Upper lobe of right lung (tissue), 1 donor: ENCODE data around the gene WDR1. TPM values are rescaled to one million over a fixed set of nuclear protein-coding genes. Genes with fewer than 3 reads are reported as not detected.

Experiments used
- ATAC-seq: fragments of 200-7000 bp; cut with Tn5 transposase; one replicate; pipeline ENCODE4 v1.9.1; 2020; ENCODE audit warnings: mild to moderate bottlenecking, moderate library complexity
- DNase-seq: peaks from one replicate; pipeline ENCODE4 v3.0.0-alpha.2; 2020
- H3K27ac ChIP-seq: fragments of 200-600 bp; one replicate; pipeline ENCODE4 v1.8.0; 2022
- H3K27me3 ChIP-seq: fragments of 200-600 bp; one replicate; pipeline ENCODE4 v1.8.0; 2022; ENCODE audit warnings: mild to moderate bottlenecking
- H3K36me3 ChIP-seq: fragments of 200-600 bp; one replicate; pipeline ENCODE4 v1.8.0; 2022
- H3K4me1 ChIP-seq: fragments of 200-600 bp; one replicate; pipeline ENCODE4 v1.8.0; 2022
- H3K4me3 ChIP-seq: fragments of 200-600 bp; one replicate; pipeline ENCODE4 v1.8.0; 2022; ENCODE audit warnings: mild to moderate bottlenecking
- H3K9me3 ChIP-seq: fragments of 200-600 bp; one replicate; pipeline ENCODE4 v1.8.0; 2022
- intact Hi-C: fragments of 100-400 bp; cut with DNase I; formaldehyde crosslinking; loops from one replicate; pipeline ENCODE4 v1.11.0; 2022
- total RNA-seq: library from RNA; stranded (reverse); fragmentation: NEBNext Ultra II Directional; extraction: Animal tissue kit (Norgen Biotek cat#: 25700); gene quantifications from one replicate; pipeline ENCODE4 v1.2.1, GENCODE V29; 2021
- TF ChIP-seq, protein P1 (sequence below): fragments of 200-600 bp; IDR thresholded peaks from one replicate; pipeline ENCODE4 v1.8.0; 2022; ENCODE audit warnings: antibody characterized with exemption
- donor health status: DM: no; HTN: yes; CAD: no; lungs with severe emphysema.

The WDR1 gene
- total RNA-seq, 1 donor from 2014 or later: 234 TPM

DNA sequence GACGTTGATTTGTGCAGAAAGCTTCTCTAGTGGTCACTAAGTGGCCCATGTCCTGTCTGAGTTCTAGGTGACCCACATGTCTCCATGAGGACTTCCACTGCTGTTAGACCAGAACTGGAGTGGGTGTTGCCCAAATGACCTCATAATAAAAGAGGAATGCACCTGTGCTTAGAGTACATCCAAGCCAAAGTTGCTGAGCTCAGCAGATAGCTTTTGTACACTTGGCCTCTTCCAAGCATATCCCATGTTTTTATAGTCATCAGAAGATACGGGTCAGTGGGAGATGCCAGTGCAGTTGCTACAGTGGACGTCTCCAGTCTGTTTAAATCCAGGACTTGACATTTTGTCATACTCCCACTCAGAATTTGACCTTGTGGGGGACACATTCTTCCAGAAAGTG, 37.6 kb upstream of the WDR1 start:
- intact Hi-C loops: no loop called here

DNA sequence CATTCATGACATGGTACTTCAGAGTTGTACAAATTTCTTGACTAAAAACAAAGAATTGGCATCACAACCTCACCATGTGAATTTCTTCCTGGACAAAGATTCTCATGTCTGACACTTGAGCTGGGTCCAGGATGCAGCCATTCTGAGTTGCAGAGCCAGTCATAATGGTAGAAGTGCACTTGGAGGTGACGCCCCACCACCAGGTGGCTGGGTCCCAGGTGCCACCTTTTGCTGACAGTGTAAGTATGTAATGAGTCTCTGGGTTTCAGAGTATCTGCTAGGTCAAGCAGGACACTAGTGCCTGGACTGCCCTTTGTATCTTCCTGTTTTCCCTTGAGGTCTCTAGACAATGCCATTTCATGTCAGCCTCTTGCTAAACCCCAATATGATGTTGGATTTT, 36.6 kb upstream of the WDR1 start:
- H3K4me3 ChIP-seq: no peak overlapping the region
- DNase-seq: no peak
- H3K4me1 ChIP-seq: no peaks in the 10 kb centered on the region
- no peak overlapping the region for H3K27ac ChIP-seq
- TF ChIP-seq, protein P1, sequence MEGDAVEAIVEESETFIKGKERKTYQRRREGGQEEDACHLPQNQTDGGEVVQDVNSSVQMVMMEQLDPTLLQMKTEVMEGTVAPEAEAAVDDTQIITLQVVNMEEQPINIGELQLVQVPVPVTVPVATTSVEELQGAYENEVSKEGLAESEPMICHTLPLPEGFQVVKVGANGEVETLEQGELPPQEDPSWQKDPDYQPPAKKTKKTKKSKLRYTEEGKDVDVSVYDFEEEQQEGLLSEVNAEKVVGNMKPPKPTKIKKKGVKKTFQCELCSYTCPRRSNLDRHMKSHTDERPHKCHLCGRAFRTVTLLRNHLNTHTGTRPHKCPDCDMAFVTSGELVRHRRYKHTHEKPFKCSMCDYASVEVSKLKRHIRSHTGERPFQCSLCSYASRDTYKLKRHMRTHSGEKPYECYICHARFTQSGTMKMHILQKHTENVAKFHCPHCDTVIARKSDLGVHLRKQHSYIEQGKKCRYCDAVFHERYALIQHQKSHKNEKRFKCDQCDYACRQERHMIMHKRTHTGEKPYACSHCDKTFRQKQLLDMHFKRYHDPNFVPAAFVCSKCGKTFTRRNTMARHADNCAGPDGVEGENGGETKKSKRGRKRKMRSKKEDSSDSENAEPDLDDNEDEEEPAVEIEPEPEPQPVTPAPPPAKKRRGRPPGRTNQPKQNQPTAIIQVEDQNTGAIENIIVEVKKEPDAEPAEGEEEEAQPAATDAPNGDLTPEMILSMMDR: no peak
- no peaks in the 10 kb centered on the region for H3K27me3 ChIP-seq
- no peaks in the 10 kb centered on the region for H3K36me3 ChIP-seq
- no peaks in the 10 kb centered on the region for H3K9me3 ChIP-seq
- intact Hi-C loops: no loop called here
- ATAC-seq: no peak

More for the DNA sequence above, 37.6 kb upstream of the WDR1 start:
- H3K27me3 ChIP-seq: no peaks in the 10 kb centered on the region
- no peaks in the 10 kb centered on the region for H3K4me1 ChIP-seq
- H3K36me3 ChIP-seq: no peaks in the 10 kb centered on the region
- no peak overlapping the region for H3K27ac ChIP-seq
- ATAC-seq (no peak), DNase-seq (no peak)
- TF ChIP-seq, protein P1: no peak
- H3K9me3 ChIP-seq: no peaks in the 10 kb centered on the region
- H3K4me3 ChIP-seq: no peak overlapping the region

DNA sequence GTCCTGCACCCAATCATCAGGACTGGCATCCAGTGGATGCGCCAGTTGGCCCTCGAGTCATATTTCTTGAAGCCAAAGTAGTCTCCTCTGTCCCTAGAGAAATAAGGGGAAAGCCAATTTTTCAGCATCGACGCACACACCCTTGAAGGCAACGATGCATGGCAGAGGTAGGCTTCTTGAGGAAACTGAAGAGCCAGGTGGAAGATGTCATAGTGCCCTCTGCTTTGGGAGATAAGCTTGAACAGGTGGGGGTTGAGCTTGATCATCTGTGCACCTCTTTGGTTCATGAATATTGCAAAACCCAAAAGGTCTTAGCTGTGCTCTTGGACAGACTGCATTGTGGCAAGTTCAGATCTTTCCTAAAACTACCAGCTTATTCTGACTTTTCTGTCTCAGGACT, 34.6 kb upstream of the WDR1 start:
- no peaks in the 10 kb centered on the region for H3K36me3 ChIP-seq
- H3K27ac ChIP-seq: no peak overlapping the region
- no peak overlapping the region for H3K4me3 ChIP-seq
- DNase-seq (no peak), ATAC-seq (no peak)
- TF ChIP-seq, protein P1: no peak
- no peaks in the 10 kb centered on the region for H3K4me1 ChIP-seq
- intact Hi-C loops: no loop called here
- H3K9me3 ChIP-seq: no peaks in the 10 kb centered on the region
- no peaks in the 10 kb centered on the region for H3K27me3 ChIP-seq

DNA sequence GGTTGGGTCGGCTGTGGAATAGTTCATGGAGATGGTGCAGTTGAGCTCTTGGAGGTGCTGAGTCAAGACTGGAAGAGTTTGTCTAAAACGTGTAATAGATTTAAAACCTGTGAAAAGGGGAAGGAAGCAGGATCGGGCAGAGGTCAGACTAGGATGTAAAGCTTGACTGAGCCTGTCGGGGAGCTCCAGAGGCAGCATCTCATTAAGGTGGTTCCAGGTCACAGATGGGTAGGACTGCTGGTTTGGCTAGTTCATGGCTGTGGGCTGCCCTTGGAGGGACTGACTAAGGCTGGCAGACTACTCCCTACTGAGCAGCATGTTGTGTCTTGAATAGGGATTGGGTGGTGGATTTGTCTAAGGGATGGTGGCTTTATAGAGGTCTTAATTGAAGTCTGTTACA, 28.4 kb upstream of the WDR1 start:
- no peaks in the 10 kb centered on the region for H3K4me1 ChIP-seq
- TF ChIP-seq, protein P1: no peak
- H3K27ac ChIP-seq: no peak overlapping the region
- intact Hi-C loops: no loop called here
- no peaks in the 10 kb centered on the region for H3K9me3 ChIP-seq
- DNase-seq (no peak), ATAC-seq (no peak)
- no peaks in the 10 kb centered on the region for H3K36me3 ChIP-seq
- H3K4me3 ChIP-seq: no peak overlapping the region
- no peaks in the 10 kb centered on the region for H3K27me3 ChIP-seq

DNA sequence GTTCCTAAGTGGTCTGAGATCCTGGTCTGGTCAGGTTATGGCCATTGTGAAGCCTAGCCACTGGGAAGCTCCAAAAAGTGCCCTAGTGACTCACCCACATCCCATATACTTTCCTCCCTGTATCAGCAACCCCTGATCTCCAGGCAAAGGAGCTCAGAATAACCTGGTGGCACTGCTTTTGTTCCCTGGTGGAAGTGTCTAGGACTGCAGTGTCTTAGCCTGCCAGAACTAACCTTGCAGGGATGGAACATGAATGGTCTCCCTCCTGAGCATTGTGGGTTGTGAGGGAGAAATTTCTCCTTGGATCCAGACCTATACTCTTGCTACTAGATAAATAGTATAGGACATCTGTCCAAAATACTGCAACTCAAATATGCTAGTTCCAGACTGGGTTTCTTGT, 27.9 kb upstream of the WDR1 start:
- no peak overlapping the region for H3K27ac ChIP-seq
- H3K27me3 ChIP-seq: no peaks in the 10 kb centered on the region
- ATAC-seq (no peak), DNase-seq (no peak)
- H3K4me3 ChIP-seq: no peak overlapping the region
- TF ChIP-seq, protein P1: no peak
- intact Hi-C loops: no loop called here
- no peaks in the 10 kb centered on the region for H3K36me3 ChIP-seq
- H3K9me3 ChIP-seq: no peaks in the 10 kb centered on the region
- no peaks in the 10 kb centered on the region for H3K4me1 ChIP-seq

DNA sequence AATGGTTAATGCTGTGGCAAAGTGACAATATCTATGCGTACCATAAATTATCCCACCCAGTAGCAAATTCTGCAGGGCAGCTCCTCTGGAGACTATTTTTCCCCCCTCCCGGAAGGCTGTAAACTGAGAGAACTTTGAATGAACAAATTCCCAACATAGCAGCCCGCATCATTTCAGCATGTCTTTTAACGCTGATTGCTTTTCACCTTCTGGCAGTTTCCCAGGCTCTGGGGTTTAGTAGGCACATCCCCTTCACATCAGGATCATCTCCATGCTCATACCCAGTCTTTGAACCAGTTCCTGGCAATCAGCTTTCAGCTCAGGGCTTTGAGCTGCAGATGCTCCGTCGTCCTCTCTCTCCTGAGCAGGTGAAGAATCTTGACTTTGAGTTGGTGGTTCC, 26.6 kb upstream of the WDR1 start:
- TF ChIP-seq, protein P1: no peak

More for the DNA sequence above, 26.6 kb upstream of the WDR1 start:
- no peak overlapping the region for H3K4me3 ChIP-seq
- no peaks in the 10 kb centered on the region for H3K36me3 ChIP-seq
- H3K4me1 ChIP-seq: no peaks in the 10 kb centered on the region
- H3K27me3 ChIP-seq: no peaks in the 10 kb centered on the region
- H3K27ac ChIP-seq: no peak overlapping the region
- ATAC-seq (no peak), DNase-seq (no peak)
- no peaks in the 10 kb centered on the region for H3K9me3 ChIP-seq
- intact Hi-C loops: no loop called here
